Measurements from ENCODE around the gene XKR7.

DNA sequence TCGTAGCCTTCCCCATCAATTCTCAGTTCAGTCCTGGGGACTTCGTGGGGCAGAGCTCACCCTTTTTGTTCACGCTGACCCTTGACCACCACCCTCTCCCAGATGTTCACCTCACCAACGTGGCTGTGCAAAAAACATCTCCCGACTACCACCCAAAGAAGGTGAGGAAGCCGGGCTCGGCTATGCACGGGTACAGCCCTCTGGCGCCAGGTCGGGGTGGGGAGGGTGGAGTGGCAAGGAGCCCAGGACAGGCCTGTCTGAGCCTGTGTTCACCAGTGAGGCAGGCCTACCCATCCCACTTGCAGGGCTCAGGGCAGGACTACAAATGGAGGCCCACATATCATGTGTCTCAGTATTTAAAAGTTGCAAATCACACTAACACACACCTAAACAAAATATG lies 34.3 kb upstream of the XKR7 start:
- TF ChIP-seq, protein P1, sequence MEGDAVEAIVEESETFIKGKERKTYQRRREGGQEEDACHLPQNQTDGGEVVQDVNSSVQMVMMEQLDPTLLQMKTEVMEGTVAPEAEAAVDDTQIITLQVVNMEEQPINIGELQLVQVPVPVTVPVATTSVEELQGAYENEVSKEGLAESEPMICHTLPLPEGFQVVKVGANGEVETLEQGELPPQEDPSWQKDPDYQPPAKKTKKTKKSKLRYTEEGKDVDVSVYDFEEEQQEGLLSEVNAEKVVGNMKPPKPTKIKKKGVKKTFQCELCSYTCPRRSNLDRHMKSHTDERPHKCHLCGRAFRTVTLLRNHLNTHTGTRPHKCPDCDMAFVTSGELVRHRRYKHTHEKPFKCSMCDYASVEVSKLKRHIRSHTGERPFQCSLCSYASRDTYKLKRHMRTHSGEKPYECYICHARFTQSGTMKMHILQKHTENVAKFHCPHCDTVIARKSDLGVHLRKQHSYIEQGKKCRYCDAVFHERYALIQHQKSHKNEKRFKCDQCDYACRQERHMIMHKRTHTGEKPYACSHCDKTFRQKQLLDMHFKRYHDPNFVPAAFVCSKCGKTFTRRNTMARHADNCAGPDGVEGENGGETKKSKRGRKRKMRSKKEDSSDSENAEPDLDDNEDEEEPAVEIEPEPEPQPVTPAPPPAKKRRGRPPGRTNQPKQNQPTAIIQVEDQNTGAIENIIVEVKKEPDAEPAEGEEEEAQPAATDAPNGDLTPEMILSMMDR (IDR thresholded peaks at IDR 0.05; ENCODE audit: low read length) = no peak
- TF ChIP-seq EZH2 (optimal IDR thresholded peaks at IDR 0.05; ENCODE audit: low read depth, low read length) (no peak), EZH2phosphoT487 (IDR thresholded peaks at IDR 0.05; ENCODE audit: low read length) (no peak)
